Lung (tissue), 13 donors: ENCODE results near the gene PHF8. TPM values are rescaled to one million over a fixed set of nuclear protein-coding genes. Genes with fewer than 3 reads are reported as not detected.

Experiments
- ATAC-seq: fragments of 200-7000 bp; cut with Tn5 transposase; one replicate; pipeline ENCODE4 v1.9.1; 2020; ENCODE audit warnings: moderate number of reproducible peaks; ENCODE audit not compliant: insufficient read depth, low FRiP score
- DNase-seq, 3 donors: peaks; one replicate each; pipeline ENCODE4 v3.0.0-alpha.2; 2013 to 2017
- H3K27ac ChIP-seq, 2 donors: one replicate each; pipeline ENCODE4 v1.5.1; 2013; ENCODE audit warnings: mild to moderate bottlenecking in 2 of 2, moderate library complexity in 2 of 2, control low read depth in 1 of 2, inconsistent platforms in 1 of 2, low read depth in 1 of 2, low read length in 1 of 2
- H3K27me3 ChIP-seq, 3 donors: one replicate each; pipeline ENCODE4 v1.5.1; 2013; ENCODE audit warnings: low read length in 2 of 3; ENCODE audit not compliant: control insufficient read depth in 3 of 3, insufficient read depth in 3 of 3
- H3K36me3 ChIP-seq, 4 donors: one replicate each; pipeline ENCODE4 v1.5.1; 2013; ENCODE audit warnings: low read length in 4 of 4, mild to moderate bottlenecking in 1 of 4, moderate library complexity in 1 of 4; ENCODE audit not compliant: control insufficient read depth in 4 of 4, insufficient read depth in 4 of 4
- H3K4me1 ChIP-seq, 5 donors: one replicate each; pipeline ENCODE4 v1.5.1; 2013; ENCODE audit warnings: low read length in 5 of 5, mild to moderate bottlenecking in 2 of 5, moderate library complexity in 1 of 5; ENCODE audit not compliant: control insufficient read depth in 5 of 5, insufficient read depth in 5 of 5
- H3K4me3 ChIP-seq: one replicate; pipeline ENCODE4 v1.5.1; 2013; ENCODE audit warnings: mild to moderate bottlenecking, control low read depth, moderate library complexity
- H3K9ac ChIP-seq, 2 donors: one replicate each; pipeline ENCODE4 v1.5.1; 2013; ENCODE audit warnings: low read length in 2 of 2, control low read depth in 1 of 2; ENCODE audit not compliant: insufficient read depth in 1 of 2
- H3K9me3 ChIP-seq, 4 donors: one replicate each; pipeline ENCODE4 v1.5.1; 2013; ENCODE audit warnings: low read length in 3 of 4, mild to moderate bottlenecking in 1 of 4, moderate library complexity in 1 of 4; ENCODE audit not compliant: control insufficient read depth in 4 of 4, insufficient read depth in 3 of 4
- CTCF ChIP-seq: IDR thresholded peaks from 2 replicates; pipeline ENCODE4 v1.5.1; 2012; ENCODE audit warnings: mild to moderate bottlenecking; ENCODE audit errors: control extremely low read depth, extremely low read depth
- WGBS, 2 donors: extraction: QIAGEN DNeasy Blood & Tissue Kit; methylation state at CpG; one replicate each; pipeline ENCODE4 v1.1.7; 2013; 5-methylcytosine and 5-hydroxymethylcytosine counted together
- polyA plus RNA-seq, 2 donors: library from polyadenylated mRNA; stranded (reverse); fragments of 200-250 nt; gene quantifications; one replicate each; pipeline ENCODE4 v1.2.1, GENCODE V29; 2013
- small RNA-seq: library from RNA; depleted of rRNA; stranded (forward); fragments of <200 nt; gene quantifications from one replicate; pipeline ENCODE3, GENCODE V24; 2014; ENCODE audit warnings: low replicate concordance
- total RNA-seq, 2 donors: library from RNA; depleted of rRNA in 1 of 2; stranded (reverse); fragments of >200 nt in 1 of 2; gene quantifications; one replicate each; pipeline ENCODE4 v1.2.1, GENCODE V29; 2014 to 2021
- donor health status: control.
- donor health status: control.
- donor health status: Bipolar disorder and iron deficiency.
- donor health status: healthy.
- donor health status: DM: yes; HTN: yes; CAD: no.

PHF8 gene
- total and polyA plus RNA-seq, 4 donors: 7.2 to 37.5 (median 19.5) TPM

- Histone ChIP-seq H3K4me1 (no peaks in the 10 kb centered on the region), H3K9me3 (no peaks in the 10 kb centered on the region), H3K27ac (no peak overlapping the region), H3K4me3 (no peak overlapping the region), H3K27me3 (no peaks in the 10 kb centered on the region), H3K9ac (no peak overlapping the region), H3K36me3 (no peaks in the 10 kb centered on the region)
- DNase-seq (no peak), ATAC-seq (no peak)
- no peak for TF ChIP-seq CTCF
- WGBS, 2 donors: 66 to 88% methylated on average over 5 of the region's 5 CpGs
Measured at GRCh38 chrX:53926030-53926429, 118.2 kb downstream of the PHF8 start.

GRCh38 chrX:53918702-53919101 lies 125.6 kb downstream of the PHF8 start:
- Histone ChIP-seq H3K9me3 (no peaks in the 10 kb centered on the region), H3K27me3 (no peaks in the 10 kb centered on the region), H3K36me3 (no peaks in the 10 kb centered on the region), H3K9ac (no peak overlapping the region), H3K4me1 (no peaks in the 10 kb centered on the region), H3K27ac (no peak overlapping the region), H3K4me3 (no peak overlapping the region)
- TF ChIP-seq CTCF: no peak
- DNase-seq: peak in 2 of 3 donors; percentile 0 to 29
- no peak for ATAC-seq

- Histone ChIP-seq H3K27me3 (no peaks in the 10 kb centered on the region), H3K4me1 (no peaks in the 10 kb centered on the region), H3K9ac (no peak overlapping the region), H3K27ac (no peak overlapping the region), H3K36me3 (no peaks in the 10 kb centered on the region), H3K4me3 (no peak overlapping the region), H3K9me3 (peaks cover 0 to 5% (median 0%) of the 10 kb centered on the region in 4 donors)
- TF ChIP-seq CTCF: no peak
- WGBS, 2 donors: 79 to 86% methylated on average over 5 of the region's 5 CpGs
- ATAC-seq (no peak), DNase-seq (no peak)
Measured at GRCh38 chrX:53900623-53901022, 143.7 kb downstream of the PHF8 start.

- Histone ChIP-seq H3K4me1 (no peaks in the 10 kb centered on the region), H3K27ac (no peak overlapping the region), H3K9ac (no peak overlapping the region), H3K4me3 (no peak overlapping the region), H3K9me3 (peaks cover 0 to 5% (median 0%) of the 10 kb centered on the region in 4 donors), H3K36me3 (no peaks in the 10 kb centered on the region), H3K27me3 (no peaks in the 10 kb centered on the region)
- DNase-seq (no peak), ATAC-seq (no peak)
- no peak for TF ChIP-seq CTCF
- WGBS, 2 donors: 79 to 88% methylated on average over 3 of the region's 3 CpGs
Measured at GRCh38 chrX:53895270-53895669, 149.0 kb downstream of the PHF8 start.

Small RNAs within 50 kb of the gene (small RNA-seq; reads per million reads assigned to genes)
- 0.23 reads per million, percentile 19 among the genes with 10 or more reads in this experiment for gene RNA5SP505

Other genes starting within 250 kb of the PHF8 start
- gene FAM120C, start 138.8 kb upstream of the PHF8 start, total RNA-seq: 10 to 100 TPM in 1 of 2 donors, 1 to 10 TPM in 1; 6.5 to 14.4 TPM
- gene FAM120C, start 138.8 kb upstream of the PHF8 start, polyA plus RNA-seq: 1 to 10 TPM; 1.7 to 4.6 TPM